ENCODE data around the gene SEC11A.
A peak's percentile ranks its signal among the peaks of the same experiment; 100 is the strongest.

The SEC11A gene

GRCh38 chr15:84634228-84634837, 81.6 kb downstream of the SEC11A start:
- DNase-seq: no peak

GRCh38 chr15:84633311-84634227, 82.4 kb downstream of the SEC11A start:
- DNase-seq: peak in 1 of 2 experiments; percentile 13

GRCh38 chr15:84631706-84632272, 84.2 kb downstream of the SEC11A start:
- DNase-seq: peak in 1 of 2 experiments; percentile 30

GRCh38 chr15:84629033-84629432, 86.9 kb downstream of the SEC11A start:
- DNase-seq: no peak

GRCh38 chr15:84625123-84625522, 90.8 kb downstream of the SEC11A start:
- DNase-seq: no peak

GRCh38 chr15:84624359-84624758, 91.6 kb downstream of the SEC11A start:
- no peak for DNase-seq

- DNase-seq: no peak
Measured at GRCh38 chr15:84621358-84621979, 94.5 kb downstream of the SEC11A start.

- DNase-seq: no peak
Measured at GRCh38 chr15:84620626-84621025, 95.3 kb downstream of the SEC11A start.
